GM18907 (cell line): ENCODE data around the gene BSN.

Experiments used
- ATAC-seq: cut with Tn5 transposase; IDR thresholded peaks from one replicate; pipeline ENCODE4 v1.9.1; 2021; ENCODE audit warnings: mild to moderate bottlenecking, moderate library complexity; ENCODE audit not compliant: unreplicated experiment

Gene BSN

DNA sequence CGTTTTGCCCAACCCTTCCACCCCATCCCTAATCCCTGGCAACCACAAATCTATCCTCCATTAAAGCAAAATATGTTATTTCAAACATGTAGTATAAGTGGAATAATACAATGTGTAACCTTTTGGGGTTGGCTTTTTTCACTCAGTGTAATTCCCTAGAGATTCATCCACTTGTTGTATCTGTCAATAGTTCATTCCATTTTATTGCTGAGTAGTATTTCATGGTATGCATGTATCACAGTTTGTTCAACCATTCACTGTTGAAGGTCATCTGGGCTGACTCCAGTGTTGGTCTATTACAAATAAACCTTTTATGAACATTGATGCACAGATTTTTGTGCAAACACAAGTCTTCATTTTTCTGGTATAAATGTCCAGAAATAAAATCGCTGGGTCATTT lies 38.8 kb downstream of the BSN start:
- ATAC-seq = no peak

DNA sequence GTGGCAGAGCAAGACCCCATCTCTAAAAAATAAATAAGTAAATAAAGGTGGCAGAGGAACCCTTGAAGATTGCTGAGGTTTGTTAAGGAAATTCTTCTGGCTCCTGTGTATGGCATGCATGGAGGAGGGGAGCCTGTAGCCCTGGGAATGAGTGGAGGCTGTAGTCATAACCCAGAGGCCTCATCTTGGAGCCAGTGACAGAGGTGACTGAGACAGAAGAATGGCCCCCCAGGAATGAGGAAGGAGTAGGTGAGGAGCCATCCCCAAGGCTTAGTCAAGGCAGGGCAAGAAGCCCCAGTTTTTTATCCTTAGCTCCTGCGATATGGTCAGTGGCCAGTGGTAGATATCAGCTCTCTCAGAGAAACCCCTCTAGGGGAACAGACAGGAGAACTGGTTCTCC lies 46.5 kb downstream of the BSN start:
- ATAC-seq = no peak

DNA sequence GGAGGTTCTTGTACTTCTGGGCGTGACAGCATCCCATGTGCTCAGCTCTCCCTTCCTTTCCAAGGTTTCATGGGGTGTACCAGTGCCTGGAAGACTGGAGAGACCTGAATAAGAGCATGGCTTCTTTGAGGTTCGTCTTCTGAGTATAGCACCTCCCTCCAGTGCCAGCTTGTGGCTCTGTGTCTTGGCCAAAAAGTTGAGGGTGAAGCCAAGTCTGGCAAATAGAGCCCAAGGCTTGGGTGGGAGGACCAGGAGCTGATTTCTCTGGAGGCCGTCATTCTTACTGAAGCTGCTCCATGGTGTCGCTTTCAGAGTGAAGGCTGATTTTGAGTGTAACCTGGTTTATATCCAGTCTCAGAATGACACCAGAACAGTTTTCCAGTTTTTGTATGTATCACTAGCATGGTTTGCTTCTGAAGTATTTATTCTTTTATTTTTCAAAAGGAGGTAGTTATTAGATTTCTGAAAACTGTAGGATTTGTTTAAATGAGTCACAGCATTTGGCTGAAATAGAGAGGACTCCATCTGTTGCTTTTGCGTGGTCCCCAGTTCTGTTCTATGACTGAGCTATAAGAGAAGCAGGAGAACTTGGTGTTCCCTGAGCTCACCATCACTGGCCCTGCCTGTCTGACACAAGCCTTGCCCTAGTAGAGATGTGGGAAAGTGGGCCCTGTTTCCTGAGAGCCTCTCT lies 47.2 kb downstream of the BSN start:
- ATAC-seq = no peak

DNA sequence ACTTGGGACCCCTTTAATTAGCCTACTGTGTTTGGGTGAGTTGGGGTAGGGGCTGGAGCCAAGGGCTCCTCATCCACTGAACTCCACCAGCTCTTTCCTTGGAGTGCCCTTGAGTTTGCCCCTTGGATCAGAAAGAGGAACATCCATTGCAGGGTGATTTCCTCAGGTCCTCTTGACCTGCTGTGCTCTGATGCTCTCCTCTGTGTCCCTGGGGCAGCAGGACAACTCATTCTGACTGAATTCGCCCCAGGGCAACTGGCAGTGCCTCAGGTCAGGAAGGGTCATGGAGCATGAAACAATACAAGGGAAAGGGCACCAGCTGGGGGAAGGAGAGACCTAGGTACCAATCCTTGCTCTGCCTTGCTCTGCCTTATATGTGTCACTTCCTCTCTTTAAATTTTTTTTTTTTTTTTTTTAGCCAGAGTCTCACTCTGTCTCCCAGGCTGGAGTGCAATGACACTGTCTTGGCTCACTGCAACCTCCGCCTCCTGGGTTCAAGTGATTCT lies 47.8 kb downstream of the BSN start:
- ATAC-seq = no peak

DNA sequence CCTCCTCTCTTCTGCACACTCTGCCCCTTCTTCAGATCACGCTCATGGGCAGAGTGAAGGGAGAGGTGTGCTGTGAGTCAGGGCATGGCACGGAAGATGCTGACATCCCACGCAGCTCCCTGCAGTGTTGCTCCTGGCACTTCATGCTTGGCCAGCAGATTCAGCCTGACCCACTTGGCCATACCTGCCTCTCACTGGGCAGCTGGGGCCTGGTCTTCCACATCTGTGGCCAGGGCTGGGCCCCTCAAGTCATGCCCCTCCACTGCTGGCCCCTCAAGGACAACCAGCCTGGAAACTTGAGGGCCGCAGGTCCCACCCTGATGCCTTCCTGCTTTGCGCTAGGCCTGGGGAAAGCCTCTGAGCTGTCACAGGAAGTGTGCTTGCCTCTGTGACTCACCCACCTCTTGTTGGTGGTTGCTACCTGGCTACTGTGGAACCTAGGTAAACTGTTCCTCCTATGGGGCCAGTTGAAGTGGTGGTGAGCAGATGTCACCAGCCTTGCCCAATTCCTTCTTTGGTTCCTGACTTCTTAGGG lies 48.7 kb downstream of the BSN start:
- ATAC-seq = no peak

DNA sequence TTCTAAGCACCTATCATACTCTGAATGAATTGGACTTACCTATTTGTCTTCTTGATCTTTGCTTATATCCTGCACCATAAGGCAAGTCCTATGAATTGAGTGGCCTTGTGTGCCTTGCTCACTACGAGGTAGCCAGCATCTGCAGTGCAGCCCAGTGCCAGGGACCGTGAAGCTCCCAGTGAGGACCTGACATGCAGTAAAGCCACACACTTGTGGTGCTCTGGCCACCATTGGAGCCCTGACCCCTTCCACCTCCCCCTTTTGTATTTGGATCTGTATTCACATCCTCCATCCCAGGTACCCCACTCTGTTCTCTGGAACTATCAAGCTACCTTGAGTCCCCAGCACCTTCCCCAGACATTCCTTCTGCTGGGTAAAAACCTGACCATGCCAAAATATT lies 52.1 kb downstream of the BSN start:
- ATAC-seq = no peak

DNA sequence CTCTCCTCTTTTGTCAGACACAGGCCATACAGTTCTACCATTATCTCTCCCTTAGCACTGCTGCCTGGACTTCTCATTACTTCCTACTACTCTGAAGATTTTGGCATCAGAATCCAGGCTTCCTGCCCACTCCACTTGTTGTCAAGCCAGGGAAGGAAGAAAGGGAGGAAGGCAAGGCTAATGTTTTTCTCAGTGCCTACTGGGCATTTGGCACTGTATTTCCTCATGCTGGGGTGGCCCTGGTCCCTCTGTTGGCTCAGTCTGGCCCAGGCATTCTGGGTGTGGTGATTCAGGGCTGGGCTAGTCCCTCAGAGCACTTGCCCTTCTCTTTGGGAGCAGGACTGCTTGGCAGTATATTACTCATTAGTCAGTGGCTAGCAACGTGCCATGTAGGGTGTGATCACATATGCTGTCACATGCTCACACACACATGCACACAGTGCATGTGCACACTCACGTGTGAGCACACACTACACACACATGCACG lies 52.9 kb downstream of the BSN start:
- no peak for ATAC-seq

DNA sequence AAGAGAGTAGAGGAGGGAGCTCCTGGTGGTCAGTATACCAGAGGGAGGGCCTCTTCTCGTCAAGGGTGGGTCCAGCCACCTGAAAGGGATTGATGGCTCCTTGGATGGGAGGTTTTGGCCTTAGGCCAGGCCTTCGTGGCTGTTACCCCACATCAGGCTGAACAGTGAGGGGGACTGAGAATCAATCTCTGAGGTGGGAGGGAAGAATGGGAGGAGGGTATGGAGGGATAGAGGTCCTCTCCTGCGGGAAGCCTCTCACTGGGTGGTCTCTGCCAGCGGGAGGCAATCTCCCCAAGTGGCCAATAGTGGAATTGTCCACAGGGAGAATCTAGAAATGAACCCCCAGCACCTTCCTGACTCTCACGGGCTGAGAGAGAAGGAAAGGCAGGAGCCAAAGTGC lies 53.5 kb downstream of the BSN start:
- ATAC-seq = no peak

DNA sequence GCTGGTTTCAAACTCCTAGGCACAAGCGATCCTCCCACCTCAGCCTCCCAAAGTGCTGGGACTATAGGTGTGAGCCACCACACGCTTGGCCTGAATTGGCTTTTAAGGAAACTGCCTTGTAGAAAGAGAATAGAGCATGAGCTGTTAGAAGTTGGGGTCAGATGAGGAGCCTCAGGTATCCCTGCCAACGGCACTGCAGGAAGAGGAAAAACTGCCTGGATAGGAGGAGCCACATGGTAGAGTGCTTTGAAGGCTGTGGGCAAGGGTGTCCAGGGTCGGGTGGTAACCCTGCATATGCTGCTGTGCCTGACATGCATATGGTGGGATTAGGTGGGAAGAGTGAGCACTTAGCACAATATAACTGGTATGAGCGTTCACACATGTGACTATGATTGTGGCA lies 55.0 kb downstream of the BSN start:
- ATAC-seq = no peak

DNA sequence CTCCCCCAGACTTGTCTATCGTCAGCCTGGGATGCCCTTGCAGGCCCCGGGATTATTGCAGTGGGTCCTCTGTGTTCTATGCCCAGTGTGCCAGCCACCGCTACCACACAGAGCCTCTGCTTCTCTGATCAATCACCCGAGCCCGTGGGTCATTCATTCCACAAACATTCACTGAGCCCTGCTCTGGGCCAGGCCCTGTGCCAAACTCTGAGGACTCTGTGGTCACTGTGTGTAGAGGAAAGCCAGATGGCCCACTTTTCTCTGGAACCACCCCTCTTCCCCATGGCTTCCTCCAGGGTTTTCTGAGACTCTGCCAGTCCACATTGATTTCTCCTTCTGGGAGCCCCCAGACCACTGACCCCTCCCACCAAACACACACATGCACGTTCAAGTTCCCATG lies 55.5 kb downstream of the BSN start:
- no peak for ATAC-seq

DNA sequence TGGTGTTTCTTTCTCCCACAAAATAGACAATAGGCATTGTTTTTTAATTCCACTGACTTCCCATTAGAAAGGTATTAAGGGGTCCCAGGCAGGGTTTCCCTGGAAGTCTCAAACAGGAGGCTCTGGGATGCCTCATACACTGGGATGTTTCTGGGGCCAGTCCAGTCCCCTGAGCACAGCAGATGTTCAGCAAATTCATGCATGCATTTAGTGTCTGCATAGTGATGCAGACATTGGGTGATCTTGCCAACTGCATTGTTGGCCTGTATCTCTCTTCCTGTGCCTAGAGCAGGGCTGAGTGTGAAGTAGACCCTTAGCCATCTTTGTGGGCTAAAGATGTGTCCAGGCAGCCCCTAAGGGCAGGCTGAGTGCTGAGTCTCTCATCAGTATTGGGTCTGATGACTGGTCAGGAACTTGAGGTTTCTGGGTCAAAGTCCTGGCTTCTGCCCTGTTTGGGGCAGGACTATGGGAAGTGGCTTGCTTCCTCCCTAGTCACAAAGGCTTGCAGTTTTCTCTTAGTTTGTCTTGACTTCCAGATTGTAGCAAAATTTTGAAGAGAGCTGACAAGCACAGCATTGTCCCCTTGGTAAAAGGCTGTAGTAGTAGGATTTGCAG lies 56.5 kb downstream of the BSN start:
- no peak for ATAC-seq

DNA sequence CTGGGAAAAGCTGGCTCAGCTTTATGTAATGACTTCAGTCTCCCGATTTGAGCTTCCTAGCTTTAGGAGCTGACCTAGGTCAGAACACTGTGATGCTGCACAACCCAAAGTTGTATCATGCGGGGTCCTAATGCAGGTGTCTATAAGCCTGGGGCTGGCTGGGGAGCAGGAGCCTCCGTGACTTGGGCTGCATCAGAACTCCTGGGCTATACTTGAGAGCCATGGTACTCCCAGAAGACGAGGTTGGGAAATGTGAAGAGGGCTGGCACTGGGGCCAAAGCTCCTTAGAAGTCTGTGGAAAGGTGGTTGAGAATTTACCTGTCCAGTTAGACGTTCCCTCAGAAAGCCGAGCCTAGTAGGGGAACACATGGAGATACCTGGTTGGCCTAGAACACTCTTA lies 57.0 kb downstream of the BSN start:
- ATAC-seq = no peak

DNA sequence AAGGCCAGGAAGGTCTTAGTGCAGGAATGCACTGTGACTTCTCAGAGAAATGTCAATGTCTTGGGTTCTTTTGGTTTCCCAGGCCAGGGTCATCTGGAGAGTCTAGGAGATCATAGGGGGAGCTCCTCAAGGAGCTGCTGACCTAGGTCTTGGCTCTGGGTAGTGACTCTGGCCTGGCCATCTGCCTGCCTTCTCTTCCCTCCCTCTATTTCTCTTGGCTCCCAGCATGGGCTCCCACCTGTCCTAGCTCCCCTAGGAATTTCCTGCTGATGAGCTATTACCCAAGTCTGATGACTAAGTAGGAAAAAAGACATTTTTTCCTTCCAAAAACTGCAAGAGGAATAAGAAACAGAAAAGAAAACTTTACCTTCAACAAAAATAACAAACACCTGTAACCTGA lies 57.4 kb downstream of the BSN start:
- no peak for ATAC-seq

DNA sequence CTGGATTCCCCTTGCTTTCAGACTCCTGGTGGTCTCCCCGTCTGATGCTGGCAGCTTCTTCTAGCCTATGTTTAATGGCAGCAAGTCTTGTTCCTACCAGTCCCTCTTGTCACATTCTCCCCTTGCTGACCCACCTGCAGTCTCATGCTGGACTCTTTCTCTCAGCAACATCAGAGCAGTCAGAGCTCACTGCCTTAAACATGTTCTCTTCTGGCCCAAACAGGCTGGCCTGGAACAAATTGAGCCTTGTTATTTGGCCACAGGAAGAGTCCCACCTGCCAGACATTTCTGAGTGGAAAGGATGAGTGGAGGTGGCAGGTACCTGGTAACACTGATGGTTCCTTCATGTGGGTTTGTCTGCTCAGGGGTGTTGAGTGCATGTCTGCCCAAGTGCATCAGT lies 60.7 kb downstream of the BSN start:
- no peak for ATAC-seq

DNA sequence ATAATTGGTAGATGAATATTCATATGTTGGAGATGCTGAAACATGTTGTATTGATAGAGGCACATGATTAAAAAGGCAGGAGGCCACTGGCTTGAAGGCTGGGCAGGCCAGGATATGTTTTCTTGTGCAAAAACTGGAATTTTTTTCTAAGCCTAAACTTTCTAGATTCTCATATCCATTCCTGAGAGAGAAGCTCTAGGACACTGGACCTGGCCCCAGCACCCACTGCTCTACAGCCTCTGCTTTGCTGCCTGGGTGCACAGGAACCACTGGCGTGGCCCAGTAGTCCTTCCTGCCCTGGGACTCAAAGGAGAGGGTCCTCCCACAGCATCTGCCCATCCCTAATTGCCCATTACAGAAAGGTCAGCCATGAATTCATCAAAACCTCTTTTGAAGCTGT lies 61.8 kb downstream of the BSN start:
- ATAC-seq = no peak

DNA sequence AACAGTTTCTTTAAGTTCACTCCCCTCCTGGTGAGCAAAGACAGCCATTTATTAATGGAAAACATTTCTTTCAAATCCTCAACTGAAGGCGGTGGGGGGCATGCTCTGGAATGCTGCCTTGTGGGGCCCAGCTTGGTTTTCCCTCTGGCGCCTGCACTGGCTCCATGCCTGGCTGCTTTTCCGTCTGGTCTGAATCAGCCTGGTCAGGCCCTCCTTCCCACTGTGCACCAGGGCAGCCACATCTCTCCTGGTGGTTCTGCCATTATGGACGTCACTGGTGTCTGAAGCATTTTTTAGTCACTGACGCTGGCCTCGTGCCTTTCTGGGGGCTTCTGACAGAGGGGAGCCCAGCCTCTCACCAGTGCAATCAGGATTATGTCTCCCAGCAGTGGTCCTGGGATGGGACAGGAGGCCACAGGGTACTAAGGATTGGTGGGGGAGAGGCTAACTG lies 62.2 kb downstream of the BSN start:
- no peak for ATAC-seq

DNA sequence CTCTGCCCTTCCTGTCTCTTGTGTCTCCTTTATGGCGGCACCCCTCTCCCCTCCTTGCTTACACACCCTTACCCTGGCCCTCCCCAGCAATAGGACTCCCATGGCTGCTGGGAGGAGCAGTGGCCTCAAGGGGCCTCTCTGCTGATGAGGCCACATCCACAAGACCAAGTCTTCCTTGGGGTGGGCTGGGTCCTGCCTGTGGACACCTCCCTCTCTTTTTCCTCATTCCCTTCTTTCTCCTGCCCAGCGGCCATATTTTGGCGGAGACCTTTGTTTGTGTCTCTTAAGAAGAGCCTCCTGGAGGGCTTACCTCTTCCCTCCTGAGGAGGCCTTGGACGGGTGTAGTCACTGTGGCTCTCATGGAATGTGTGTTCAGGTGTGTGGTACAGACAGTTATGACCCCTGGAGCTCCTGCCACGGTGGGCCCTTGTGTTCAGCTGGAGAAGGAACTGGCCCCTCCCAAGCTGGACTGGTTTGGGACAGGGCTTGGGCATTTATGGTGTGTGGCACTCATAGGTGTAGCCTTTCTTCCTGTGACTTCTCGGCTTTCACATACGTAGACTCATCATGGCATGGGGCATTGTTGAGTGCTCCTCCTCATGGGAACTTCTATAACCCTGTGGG lies 63.2 kb downstream of the BSN start:
- no peak for ATAC-seq

DNA sequence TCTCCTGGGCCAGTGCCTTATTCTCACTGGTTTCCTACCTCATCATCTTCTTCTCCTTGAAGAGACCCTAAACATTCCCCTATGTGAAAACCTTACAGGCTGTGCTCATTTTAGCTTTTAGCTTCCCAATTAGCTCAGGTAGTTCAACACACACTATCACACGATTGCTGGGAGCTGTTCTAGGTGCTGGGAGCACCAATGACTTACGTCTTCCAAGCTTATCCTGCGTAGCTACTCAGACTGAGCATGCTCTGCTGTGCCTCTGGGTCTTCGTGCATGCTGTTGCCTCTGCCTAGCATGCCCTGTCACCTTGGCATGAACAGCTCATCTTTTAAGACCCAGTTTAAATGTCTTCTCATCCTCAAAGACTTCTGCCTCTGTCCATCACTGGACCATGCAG lies 64.1 kb downstream of the BSN start:
- ATAC-seq = no peak

DNA sequence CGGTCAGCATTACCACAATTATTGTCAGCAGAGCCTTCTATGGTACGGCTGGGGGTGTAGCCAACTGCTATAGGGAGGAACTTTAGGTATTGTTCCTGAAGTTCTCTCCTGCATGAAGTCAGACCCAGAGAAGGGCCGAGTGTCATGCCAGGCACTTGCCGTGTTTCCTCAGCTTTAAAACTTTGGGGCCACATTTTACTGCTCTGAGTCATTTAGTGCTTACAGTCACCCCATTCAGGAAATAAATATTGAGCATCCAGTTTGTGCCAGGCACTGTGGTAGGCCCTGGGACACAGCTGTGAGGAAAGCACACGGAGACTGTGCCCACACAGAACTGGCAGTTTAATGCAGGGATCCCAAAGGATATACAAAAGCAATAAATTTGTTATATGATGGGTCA lies 65.4 kb downstream of the BSN start:
- ATAC-seq = no peak

DNA sequence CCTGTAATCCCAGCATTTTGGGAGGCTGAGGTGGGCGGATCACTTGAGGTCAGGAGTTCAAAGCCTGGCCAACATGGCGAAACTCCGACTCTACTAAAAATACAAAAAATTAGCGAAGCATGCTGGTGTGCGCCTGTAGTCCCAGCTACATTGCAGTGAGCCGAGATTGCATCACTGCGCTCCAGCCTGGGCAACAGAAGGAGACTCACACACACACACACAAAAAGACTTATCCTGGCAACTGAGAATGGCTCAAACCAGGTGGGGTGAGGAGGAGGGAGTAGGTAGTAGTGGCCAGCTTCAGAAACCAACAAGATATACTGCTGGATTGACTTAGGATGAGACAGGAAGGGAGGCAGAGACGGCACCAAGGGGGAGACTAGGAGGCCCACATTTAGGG lies 66.5 kb downstream of the BSN start:
- ATAC-seq = no peak

DNA sequence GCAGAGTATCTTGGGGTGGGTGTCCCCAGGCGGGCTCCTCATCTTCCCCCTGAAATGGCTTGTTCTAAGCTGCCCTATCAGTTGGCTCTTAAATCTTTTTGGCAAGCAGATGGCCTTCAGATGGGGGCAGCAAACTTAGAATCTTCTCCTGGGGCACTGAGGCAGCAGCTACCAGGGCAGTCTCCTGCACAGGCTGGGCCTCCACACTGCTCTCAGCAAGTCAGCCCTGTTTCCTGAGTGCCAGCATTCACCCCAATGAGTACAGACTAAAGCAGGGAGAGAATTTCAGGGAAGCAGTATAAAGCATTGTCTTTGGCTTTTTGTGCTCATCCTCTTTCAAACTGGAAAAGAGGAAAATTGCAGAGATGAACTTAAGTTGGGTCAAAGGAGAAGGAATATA lies 68.8 kb downstream of the BSN start:
- no peak for ATAC-seq

DNA sequence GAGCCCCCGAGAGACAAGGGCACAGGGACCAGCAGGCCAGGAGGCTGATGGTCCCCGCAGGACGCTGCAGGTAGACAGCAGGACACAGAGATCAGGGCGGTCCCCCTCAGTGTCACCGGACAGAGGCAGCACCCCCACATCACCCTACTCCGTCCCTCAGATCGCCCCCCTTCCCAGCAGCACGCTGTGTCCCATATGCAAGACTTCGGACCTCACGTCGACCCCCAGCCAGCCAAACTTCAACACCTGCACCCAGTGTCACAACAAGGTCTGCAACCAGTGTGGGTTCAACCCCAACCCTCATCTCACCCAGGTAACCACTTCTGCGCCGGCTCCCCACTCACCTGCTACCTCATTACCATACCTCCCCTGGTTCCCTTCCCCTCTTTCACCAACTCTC lies 70.8 kb downstream of the BSN start:
- ATAC-seq = no peak
